Measurements from ENCODE around the gene CXCL12. TPM values are rescaled to one million over a fixed set of nuclear protein-coding genes. Genes with fewer than 3 reads are reported as not detected.

CXCL12 gene
- total RNA-seq, 1 donor from 2014 or later, result 0.97 TPM

DNA sequence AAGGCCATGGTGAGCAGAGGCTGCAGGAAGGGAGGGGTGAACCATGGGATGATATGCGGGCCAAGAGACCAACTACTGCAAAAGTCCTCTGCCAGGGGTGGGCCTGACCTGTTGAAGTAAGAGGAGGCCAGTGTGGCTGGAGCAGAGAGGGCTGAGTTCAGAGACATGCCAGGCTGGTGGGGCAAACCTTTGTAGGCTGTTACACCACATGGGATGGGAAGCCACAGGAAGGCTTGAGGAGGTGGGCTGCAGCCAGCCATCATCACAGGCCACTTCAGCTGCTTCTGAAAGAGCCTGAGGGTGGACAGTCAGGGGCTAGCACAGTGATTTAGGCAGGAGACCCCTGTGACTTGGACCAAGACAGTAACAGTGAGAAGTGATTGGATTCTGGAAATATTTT lies 20.3 kb downstream of the CXCL12 start:
- H3K27me3 Mint-ChIP-seq (ENCODE audit: unreplicated experiment), result peaks cover 4% of the 10 kb centered on the region
- no peaks in the 10 kb centered on the region for H3K36me3 Mint-ChIP-seq (ENCODE audit: low read depth, unreplicated experiment)
- no peak overlapping the region for H3K4me3 Mint-ChIP-seq (ENCODE audit: unreplicated experiment)
- H3K27ac Mint-ChIP-seq (ENCODE audit: unreplicated experiment), result no peak overlapping the region
- no peaks in the 10 kb centered on the region for H3K9me3 Mint-ChIP-seq (ENCODE audit: unreplicated experiment)
- peaks cover 3% of the 10 kb centered on the region for H3K4me1 Mint-ChIP-seq (ENCODE audit: unreplicated experiment)
- TF ChIP-seq, protein P1, sequence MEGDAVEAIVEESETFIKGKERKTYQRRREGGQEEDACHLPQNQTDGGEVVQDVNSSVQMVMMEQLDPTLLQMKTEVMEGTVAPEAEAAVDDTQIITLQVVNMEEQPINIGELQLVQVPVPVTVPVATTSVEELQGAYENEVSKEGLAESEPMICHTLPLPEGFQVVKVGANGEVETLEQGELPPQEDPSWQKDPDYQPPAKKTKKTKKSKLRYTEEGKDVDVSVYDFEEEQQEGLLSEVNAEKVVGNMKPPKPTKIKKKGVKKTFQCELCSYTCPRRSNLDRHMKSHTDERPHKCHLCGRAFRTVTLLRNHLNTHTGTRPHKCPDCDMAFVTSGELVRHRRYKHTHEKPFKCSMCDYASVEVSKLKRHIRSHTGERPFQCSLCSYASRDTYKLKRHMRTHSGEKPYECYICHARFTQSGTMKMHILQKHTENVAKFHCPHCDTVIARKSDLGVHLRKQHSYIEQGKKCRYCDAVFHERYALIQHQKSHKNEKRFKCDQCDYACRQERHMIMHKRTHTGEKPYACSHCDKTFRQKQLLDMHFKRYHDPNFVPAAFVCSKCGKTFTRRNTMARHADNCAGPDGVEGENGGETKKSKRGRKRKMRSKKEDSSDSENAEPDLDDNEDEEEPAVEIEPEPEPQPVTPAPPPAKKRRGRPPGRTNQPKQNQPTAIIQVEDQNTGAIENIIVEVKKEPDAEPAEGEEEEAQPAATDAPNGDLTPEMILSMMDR (IDR thresholded peaks at IDR 0.05; ENCODE audit: unreplicated experiment), result no peak
- DNase-seq (ENCODE audit: low spot score), result no peak

DNA sequence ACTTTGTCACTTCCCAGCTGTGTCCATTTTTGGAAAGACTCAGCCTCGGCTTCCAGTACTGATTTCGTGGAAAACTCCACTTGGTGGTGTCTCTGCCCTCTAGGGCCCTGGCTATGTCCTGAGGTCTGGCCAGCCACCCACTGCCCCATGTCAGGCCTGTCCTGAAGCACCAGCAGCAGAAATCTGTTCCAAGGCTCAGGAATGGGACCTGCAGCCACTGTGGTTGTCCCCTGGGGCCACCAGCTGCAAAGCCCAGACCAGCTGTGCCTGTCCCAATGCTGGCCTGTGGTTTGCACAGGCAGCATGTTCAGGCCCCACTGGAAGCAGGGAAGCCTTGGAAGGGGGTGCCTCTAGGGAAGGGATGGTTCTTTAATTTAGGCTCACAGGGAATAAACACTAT lies 21.2 kb downstream of the CXCL12 start:
- no peaks in the 10 kb centered on the region for H3K9me3 Mint-ChIP-seq (ENCODE audit: unreplicated experiment)
- H3K4me1 Mint-ChIP-seq (ENCODE audit: unreplicated experiment), result peaks cover 3% of the 10 kb centered on the region
- no peak overlapping the region for H3K4me3 Mint-ChIP-seq (ENCODE audit: unreplicated experiment)
- no peak for DNase-seq (ENCODE audit: low spot score)
- no peaks in the 10 kb centered on the region for H3K36me3 Mint-ChIP-seq (ENCODE audit: low read depth, unreplicated experiment)
- H3K27ac Mint-ChIP-seq (ENCODE audit: unreplicated experiment), result no peak overlapping the region
- TF ChIP-seq, protein P1 (IDR thresholded peaks at IDR 0.05; ENCODE audit: unreplicated experiment), result no peak
- peaks cover 4% of the 10 kb centered on the region for H3K27me3 Mint-ChIP-seq (ENCODE audit: unreplicated experiment)

DNA sequence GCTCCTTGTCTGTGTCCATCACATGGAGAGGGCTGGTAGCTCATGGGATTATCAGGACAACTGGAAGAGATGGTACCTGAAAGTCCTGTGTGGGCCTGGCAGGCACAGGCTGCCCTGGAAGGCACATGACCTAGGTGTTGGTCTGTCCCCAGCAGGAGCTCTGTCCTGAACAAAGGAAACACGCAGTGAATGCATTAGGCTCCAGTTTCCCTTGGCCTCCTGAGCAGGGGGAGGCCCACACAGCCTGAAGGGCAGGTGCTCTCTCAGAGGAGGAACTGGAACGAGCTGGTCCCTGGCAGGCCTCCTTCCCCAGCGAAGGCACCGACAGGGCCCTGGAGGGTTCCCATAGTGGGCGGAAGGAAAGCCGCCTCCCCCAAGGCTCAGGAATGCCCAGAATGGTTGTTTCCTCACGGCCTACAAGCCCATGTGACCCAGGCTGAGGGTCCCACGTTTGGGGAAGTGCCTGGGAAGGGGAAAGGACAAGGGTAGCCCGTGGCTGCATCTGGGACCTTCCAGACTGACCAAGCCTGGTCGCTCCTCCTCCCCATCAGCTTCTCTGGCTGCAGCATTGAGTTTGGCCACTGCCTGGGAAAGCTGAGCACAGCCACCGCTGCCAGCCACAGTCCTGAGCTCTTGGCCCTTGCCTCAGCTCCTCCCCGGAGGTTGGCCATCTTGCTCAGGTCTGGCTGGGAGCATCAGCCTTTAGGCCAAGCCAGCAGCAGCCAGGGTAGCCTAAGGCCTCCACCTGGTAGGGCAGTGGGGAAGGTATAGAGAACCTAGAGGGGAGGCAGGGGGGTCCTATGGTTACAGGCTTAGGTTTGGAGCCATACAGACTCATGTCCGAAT lies 21.8 kb downstream of the CXCL12 start:
- Mint-ChIP-seq H3K4me1 (ENCODE audit: unreplicated experiment) (peaks cover 3% of the 10 kb centered on the region), H3K27ac (ENCODE audit: unreplicated experiment) (no peak overlapping the region), H3K4me3 (ENCODE audit: unreplicated experiment) (no peak overlapping the region), H3K27me3 (ENCODE audit: unreplicated experiment) (peaks cover 4% of the 10 kb centered on the region), H3K9me3 (ENCODE audit: unreplicated experiment) (no peaks in the 10 kb centered on the region), H3K36me3 (ENCODE audit: low read depth, unreplicated experiment) (no peaks in the 10 kb centered on the region)
- DNase-seq (ENCODE audit: low spot score), result no peak
- TF ChIP-seq, protein P1 (IDR thresholded peaks at IDR 0.05; ENCODE audit: unreplicated experiment), result no peak

DNA sequence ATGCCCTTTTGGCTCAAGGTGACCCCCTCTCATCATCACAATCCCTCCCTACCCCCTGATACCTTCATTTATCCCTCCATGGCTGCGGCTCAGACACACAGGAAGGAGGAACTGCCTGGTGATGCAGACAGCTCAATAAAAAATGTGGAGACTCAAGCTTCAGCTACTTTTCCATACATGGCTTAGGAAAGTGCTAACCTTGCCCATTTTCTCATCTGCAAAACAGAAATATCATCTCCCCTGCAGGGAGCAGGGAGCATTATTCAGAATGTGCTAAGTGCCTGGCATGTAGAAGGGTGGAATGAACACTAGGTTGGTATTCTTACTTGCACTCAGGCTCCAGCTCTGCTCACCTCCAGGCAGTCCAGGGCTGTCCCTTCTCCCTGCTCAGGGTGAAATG lies 23.8 kb downstream of the CXCL12 start:
- Mint-ChIP-seq H3K9me3 (ENCODE audit: unreplicated experiment) (no peaks in the 10 kb centered on the region), H3K36me3 (ENCODE audit: low read depth, unreplicated experiment) (no peaks in the 10 kb centered on the region), H3K27ac (ENCODE audit: unreplicated experiment) (no peak overlapping the region), H3K27me3 (ENCODE audit: unreplicated experiment) (peaks cover 6% of the 10 kb centered on the region), H3K4me3 (ENCODE audit: unreplicated experiment) (no peak overlapping the region), H3K4me1 (ENCODE audit: unreplicated experiment) (peaks cover 3% of the 10 kb centered on the region)
- TF ChIP-seq, protein P1 (IDR thresholded peaks at IDR 0.05; ENCODE audit: unreplicated experiment), result no peak
- no peak for DNase-seq (ENCODE audit: low spot score)

DNA sequence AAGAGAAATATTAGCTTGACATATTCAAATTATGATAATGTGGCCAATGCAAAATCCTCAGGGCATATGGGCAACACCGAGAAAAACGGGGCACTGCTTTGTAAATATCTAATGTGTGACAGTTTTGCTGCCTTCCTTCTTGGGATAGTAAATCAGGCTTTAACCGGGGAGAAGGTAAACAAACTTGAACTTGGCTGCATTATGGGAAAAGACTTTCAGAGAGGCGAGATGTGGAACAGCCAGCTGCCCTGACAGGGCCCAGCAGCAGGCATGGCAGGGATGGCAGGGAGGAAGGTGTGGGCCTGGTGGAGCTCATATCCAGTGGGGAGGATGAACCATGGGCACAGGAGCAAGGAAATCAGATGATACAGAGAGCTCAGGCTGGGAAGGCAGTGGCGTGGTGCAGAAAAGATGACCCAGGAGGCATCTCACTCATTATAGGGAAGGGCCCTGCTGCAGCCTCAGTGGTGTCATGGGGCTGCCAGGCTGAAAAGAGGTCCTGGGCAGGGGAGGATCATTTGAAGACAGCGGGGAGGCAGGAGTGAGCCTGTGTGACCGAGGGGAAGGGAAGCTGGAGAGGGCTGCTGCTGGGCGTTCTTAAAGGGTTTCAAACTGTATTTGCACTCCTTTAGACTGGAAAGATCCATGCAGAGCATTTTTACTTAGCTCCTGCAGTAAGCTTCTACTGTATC lies 26.7 kb downstream of the CXCL12 start:
- peaks cover 9% of the 10 kb centered on the region for H3K27me3 Mint-ChIP-seq (ENCODE audit: unreplicated experiment)
- no peaks in the 10 kb centered on the region for H3K36me3 Mint-ChIP-seq (ENCODE audit: low read depth, unreplicated experiment)
- no peak for DNase-seq (ENCODE audit: low spot score)
- H3K4me3 Mint-ChIP-seq (ENCODE audit: unreplicated experiment), result no peak overlapping the region
- H3K27ac Mint-ChIP-seq (ENCODE audit: unreplicated experiment), result no peak overlapping the region
- TF ChIP-seq, protein P1 (IDR thresholded peaks at IDR 0.05; ENCODE audit: unreplicated experiment), result no peak
- H3K4me1 Mint-ChIP-seq (ENCODE audit: unreplicated experiment), result peaks cover 5% of the 10 kb centered on the region
- H3K9me3 Mint-ChIP-seq (ENCODE audit: unreplicated experiment), result no peaks in the 10 kb centered on the region

Data from endothelial cell (in vitro differentiated cells).